Urothelium cell line (cell line): Measurements from ENCODE around the gene KLRC1.
A peak's percentile ranks its signal among the peaks of the same experiment; 100 is the strongest.
"Not testable (repeated sequence)": the region's sequence is repeated elsewhere in the genome, so short reads cannot be mapped to it uniquely, and the experiment has no call there.

Source experiments
- DNase-seq: peaks from one replicate; pipeline ENCODE4 v3.0.0; 2011; ENCODE audit warnings: low spot score, mixed read lengths
- FAIRE-seq: peaks from 2 replicates; lab custom pipeline; 2011; peaks lifted over from hg19 to GRCh38; lab: Jason Lieb, UNC

The KLRC1 gene

DNA sequence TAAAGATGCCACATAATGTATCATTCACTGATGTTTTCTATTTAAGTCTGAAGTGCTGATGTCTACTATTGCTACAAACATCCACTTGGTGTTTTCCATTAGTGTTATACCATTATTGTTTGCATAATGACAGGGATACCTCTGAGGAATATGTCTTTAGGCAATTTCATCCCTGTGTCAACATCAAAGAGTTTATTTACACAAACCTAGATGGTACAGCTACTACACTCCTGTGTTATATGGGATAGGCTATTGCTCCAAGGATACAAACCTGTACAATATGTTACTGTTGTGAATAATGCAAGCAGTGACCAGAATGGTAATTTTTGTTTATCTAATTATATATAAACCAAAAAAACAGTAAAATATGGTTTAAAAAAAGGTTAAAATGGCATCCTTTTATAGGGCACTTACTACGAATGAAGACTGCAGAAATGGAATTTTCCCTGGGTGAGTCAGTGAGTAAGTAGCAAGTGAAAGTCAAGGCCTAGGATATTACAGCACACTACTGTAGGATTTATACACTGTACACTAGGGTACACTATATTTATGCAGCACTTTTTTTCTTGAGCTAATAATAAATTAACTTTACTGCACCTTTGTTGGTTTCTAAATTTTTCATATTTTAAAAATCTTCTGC lies 28.8 kb downstream of the KLRC1 start:
- peak; percentile 98 for FAIRE-seq
- DNase-seq = not testable (repeated sequence)

DNA sequence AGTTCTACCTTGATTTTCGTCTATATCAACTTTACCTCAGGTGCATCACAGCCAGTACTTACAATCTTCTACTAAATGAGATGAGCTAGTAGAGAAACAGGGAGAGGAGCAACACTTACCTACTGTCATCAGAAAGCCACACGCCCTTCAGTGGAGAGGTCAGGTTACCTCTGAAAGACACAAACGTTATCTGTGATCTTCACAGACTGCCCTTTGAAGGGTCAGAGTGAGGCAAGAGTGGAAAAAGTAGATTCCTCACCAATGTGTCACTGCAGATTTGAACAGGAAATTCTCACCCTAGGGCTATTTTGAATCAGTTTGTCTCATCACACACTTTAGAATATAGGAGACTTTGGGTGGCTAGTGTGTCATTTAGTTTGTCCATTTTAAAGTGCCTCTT lies 31.0 kb downstream of the KLRC1 start:
- not testable (repeated sequence) for DNase-seq
- peak; percentile 100 for FAIRE-seq

GRCh38 chr12:10420334-10420733 lies 32.8 kb downstream of the KLRC1 start, which contains the start of gene KLRC3:
KLRC3 (minus strand) TSS chr12:10420595; CDS start chr12:10420550, 45 bp downstream.
- DNase-seq, FAIRE-seq: not testable (repeated sequence)

DNA sequence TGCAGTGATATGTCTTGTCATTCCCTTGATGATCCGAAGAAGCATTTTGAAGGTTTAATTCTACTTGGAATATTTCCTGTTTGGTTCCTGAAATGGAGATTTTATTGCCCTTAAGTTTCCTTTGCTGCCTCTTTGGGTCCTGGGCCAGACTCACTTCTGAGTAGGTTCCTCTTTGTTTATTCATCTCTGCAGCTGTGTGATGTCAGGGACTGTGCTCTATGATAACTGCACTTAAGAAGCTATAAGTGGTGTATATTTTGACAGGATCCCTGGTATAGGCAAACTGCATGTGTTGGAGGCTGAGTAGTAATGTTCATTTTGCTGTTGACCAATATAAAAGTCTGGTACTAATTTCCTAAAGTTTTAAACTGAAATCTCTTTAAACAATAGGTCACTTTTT lies 43.8 kb downstream of the KLRC1 start, which contains the start of gene KLRC4:
TSS of gene KLRC4 (minus strand) at position 366 of the 400 bp plus-strand sequence. CDS start at position 184, 182 bp downstream.
- no peak for FAIRE-seq

DNA sequence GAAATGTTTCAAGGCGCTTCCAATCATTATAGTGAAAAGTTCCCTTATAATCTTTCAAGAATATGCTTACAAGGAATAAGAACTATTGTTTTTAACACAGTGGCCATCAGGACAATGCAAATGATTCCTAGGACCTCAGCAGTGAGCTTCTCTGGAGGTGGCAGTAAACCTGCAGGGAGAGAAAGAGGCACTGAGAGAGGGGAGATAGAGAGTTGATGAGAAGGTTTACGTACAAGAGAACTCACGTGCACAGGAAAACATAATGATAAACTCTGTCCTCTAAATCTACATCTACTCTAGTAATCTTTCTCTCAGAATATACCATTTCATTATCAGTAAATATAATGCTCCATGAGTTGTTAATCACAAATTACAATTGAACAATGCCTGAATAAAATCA lies 44.3 kb downstream of the KLRC1 start:
- FAIRE-seq = no peak
- no peak for DNase-seq

More for the DNA sequence above, 43.8 kb downstream of the KLRC1 start, which contains the start of gene KLRC4:
- no peak for DNase-seq

GRCh38 chr12:10406725-10407124 lies 46.5 kb downstream of the KLRC1 start:
- peak; percentile 92 for FAIRE-seq

GRCh38 chr12:10405294-10405693 lies 47.9 kb downstream of the KLRC1 start:
- no peak for DNase-seq
- no peak for FAIRE-seq

More at GRCh38 chr12:10406725-10407124, 46.5 kb downstream of the KLRC1 start:
- DNase-seq = no peak

DNA sequence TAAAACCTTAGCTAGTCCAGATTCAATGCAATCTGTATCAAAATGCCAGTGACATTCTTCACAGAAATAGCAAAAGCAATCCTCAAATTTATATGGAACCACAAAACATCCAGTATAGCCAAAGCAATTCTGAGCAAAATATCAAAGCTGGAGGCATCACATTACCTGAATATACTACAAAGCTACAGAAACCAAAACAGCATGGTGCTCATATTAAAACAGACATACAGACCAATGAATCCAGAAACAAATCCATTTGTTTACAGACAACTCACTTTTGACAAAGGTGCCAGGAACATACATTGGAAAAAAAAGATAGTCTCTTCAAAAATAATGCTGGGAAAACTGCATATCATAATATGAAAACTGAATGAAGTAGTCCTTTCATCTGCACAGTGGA lies 48.4 kb downstream of the KLRC1 start:
- FAIRE-seq = peak; percentile 48
- DNase-seq = no peak

- FAIRE-seq (no peak), DNase-seq (no peak)
Measured at GRCh38 chr12:10400829-10401228, 52.3 kb downstream of the KLRC1 start.

DNA sequence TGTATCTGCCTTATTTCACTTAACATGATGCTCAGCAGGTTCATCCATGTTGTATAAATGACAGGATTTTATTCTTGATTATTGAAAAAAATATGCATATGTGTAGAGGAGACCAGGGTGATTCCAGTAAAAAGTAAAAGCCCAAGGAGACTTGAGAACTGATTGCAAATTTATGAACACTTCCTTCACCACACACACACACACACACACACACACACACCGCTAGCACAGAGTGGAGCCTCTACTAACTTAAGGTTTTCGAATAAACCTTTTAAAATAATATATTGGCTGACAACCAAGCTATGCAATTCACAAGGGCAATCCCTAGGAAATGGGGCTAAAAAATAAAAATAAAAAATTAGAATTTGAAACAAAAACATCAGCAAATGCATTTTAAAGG lies 55.0 kb downstream of the KLRC1 start:
- no peak for DNase-seq
- FAIRE-seq = no peak

DNA sequence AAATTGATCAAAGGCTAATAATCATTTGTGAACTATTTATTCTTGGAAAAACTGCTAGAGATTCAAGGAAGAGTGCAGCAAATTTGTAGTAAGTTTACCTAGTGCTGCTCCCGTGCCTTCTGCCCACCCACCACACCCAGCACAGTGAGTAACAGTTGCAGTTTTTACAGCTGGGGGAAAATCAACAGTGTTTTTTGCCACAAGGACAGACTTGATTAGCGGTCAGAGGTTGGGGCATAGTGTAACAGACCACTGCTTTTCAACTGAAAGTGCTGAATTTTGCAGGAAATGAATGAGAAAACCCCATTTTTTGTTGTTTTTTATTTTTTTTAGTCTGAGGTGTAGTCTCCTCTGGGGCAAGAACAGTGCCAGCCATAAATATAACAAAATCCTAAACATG lies 55.9 kb downstream of the KLRC1 start:
- FAIRE-seq (no peak), DNase-seq (no peak)

- FAIRE-seq = peak; percentile 92
- not testable (repeated sequence) for DNase-seq
Measured at GRCh38 chr12:10396176-10396575, 57.0 kb downstream of the KLRC1 start.
